ENCODE results near the gene LPAR5. TPM values are rescaled to one million over a fixed set of nuclear protein-coding genes. Genes with fewer than 3 reads are reported as not detected.

Gene LPAR5
- total RNA-seq, 1 donor from 2014 or later: 2.9 TPM

DNA sequence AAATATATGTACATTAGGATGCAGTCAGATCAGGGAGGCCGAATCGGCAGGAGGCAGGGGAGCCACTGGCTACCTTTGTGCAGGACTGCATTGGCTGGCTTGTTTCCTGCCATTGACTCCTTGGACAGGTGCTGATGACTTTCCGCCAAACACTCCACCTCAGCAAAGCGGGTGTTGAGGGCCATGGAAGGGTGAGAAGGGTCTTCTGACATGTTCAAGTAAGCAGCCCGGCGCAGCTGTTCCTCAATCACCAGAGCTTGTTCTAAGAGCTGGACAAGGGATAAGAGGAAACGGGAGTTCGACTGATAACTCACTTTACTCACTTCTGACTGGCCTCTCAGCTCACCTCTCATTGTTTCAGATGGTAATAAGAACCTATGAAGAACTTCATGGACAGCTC is 62.8 kb downstream of the LPAR5 start:
- DNase-seq (ENCODE audit: low spot score) (no peak), ATAC-seq (no peak)
- intact Hi-C loops (cut with DNase I): no loop called here

- intact Hi-C loops (cut with DNase I): no loop called here
- DNase-seq (ENCODE audit: low spot score): no peak
- no peak for ATAC-seq
Observed at GRCh38 chr12:6570264-6570887, 65.4 kb downstream of the LPAR5 start.

DNA sequence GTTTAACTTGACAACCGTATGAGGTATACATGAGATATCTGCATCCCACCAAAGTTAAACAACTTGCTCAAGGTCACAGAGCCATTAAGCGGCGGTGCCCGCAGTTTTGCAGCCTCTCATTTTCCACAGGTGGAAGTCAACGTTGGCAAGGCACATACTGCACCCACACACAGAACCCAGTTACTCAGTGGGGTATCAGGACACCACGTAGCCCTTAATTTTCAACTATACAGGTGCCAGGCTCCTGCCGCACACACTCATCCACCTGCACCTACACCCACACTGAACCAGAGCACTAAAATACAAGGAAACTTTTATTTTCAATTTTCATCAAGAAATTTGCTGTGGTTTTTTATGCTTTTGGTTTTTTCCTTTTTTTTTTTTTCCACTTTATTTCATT is 66.0 kb downstream of the LPAR5 start:
- intact Hi-C loops (cut with DNase I): no loop called here
- no peak for DNase-seq (ENCODE audit: low spot score)
- ATAC-seq: no peak

- DNase-seq (ENCODE audit: low spot score) (no peak), ATAC-seq (no peak)
- intact Hi-C loops (cut with DNase I): no loop called here
Observed at GRCh38 chr12:6569312-6569711, 66.4 kb downstream of the LPAR5 start.

Other genes starting within 250 kb of the LPAR5 start
- 0.58 TPM for gene CD27, start 191.0 kb downstream of the LPAR5 start, total RNA-seq
- 23.5 TPM for gene TAPBPL, start 183.9 kb downstream of the LPAR5 start, total RNA-seq
- 19.9 TPM for gene VAMP1, start 165.3 kb downstream of the LPAR5 start, total RNA-seq
- 117 TPM for gene MRPL51, start 142.7 kb downstream of the LPAR5 start, total RNA-seq
- gene NCAPD2, start 141.9 kb downstream of the LPAR5 start, total RNA-seq: 21.3 TPM
- gene GAPDH, start 101.4 kb downstream of the LPAR5 start, total RNA-seq: 1,200 TPM
- 38.7 TPM for gene IFFO1, start 79.9 kb downstream of the LPAR5 start, total RNA-seq
- 27.6 TPM for gene NOP2, start 67.7 kb downstream of the LPAR5 start, total RNA-seq
- 245 TPM for gene CHD4, start 28.6 kb downstream of the LPAR5 start, total RNA-seq
- 1.9 TPM for gene ACRBP, start 11.5 kb upstream of the LPAR5 start, total RNA-seq
- gene ING4, start 27.2 kb upstream of the LPAR5 start, total RNA-seq: 42.1 TPM
- gene ZNF384, start 53.4 kb upstream of the LPAR5 start, total RNA-seq: 52.7 TPM
- 2.5 TPM for gene PIANP, start 64.9 kb upstream of the LPAR5 start, total RNA-seq
- gene COPS7A, start 88.1 kb upstream of the LPAR5 start, total RNA-seq: 47.4 TPM
- gene MLF2, start 117.2 kb upstream of the LPAR5 start, total RNA-seq: 98.6 TPM
- gene PTMS, start 130.4 kb upstream of the LPAR5 start, total RNA-seq: 352 TPM
- gene LAG3, start 136.6 kb upstream of the LPAR5 start, total RNA-seq: 3.4 TPM
- gene CD4, start 153.6 kb upstream of the LPAR5 start, total RNA-seq: 20.6 TPM
- 4.5 TPM for gene GPR162, start 185.9 kb upstream of the LPAR5 start, total RNA-seq
- gene P3H3, start 192.4 kb upstream of the LPAR5 start, total RNA-seq: 27.4 TPM
- 7.1 TPM for gene GNB3, start 205.0 kb upstream of the LPAR5 start, total RNA-seq
- 0.71 TPM for gene CDCA3, start 215.3 kb upstream of the LPAR5 start, total RNA-seq
- 70.1 TPM for gene USP5, start 216.2 kb upstream of the LPAR5 start, total RNA-seq
- gene TPI1, start 231.6 kb upstream of the LPAR5 start, total RNA-seq: 233 TPM
- 12.3 TPM for gene SPSB2, start 237.3 kb upstream of the LPAR5 start, total RNA-seq

Measured in sciatic nerve (tissue), 2 donors.